DOHH2 (cell line): Measurements from ENCODE around the gene PPP1R7.

Experiments used
- H3F3A ChIP-seq: fragments of 200-600 bp; sonication (generic), shearing (Covaris generic); 2 replicates; pipeline ENCODE4 v1.6.0; 2016; ENCODE audit warnings: antibody characterized with exemption, mild to moderate bottlenecking; ENCODE audit not compliant: control insufficient read depth, insufficient read depth
- H3K27ac ChIP-seq: fragments of 200-600 bp; sonication (generic); 2 replicates; pipeline ENCODE4 v1.5.1; 2014; ENCODE audit warnings: low read depth, mild to moderate bottlenecking, low read length, moderate library complexity
- H3K27me3 ChIP-seq: fragments of 200-600 bp; sonication (generic); 2 replicates; pipeline ENCODE4 v1.6.1; 2014; ENCODE audit warnings: mild to moderate bottlenecking, low read length, mixed read lengths; ENCODE audit not compliant: control insufficient read depth
- H3K36me3 ChIP-seq: fragments of 200-600 bp; sonication (generic); 2 replicates; pipeline ENCODE4 v1.6.1; 2014; ENCODE audit warnings: mild to moderate bottlenecking, low read length, moderate library complexity, mixed read lengths; ENCODE audit not compliant: control insufficient read depth
- H3K4me1 ChIP-seq: fragments of 200-600 bp; sonication (generic); 2 replicates; pipeline ENCODE4 v1.6.1; 2014; ENCODE audit warnings: mild to moderate bottlenecking, low read length, mixed read lengths; ENCODE audit not compliant: control insufficient read depth
- H3K4me2 ChIP-seq: fragments of 200-600 bp; sonication (generic); 2 replicates; pipeline ENCODE4 v1.6.0; 2014; ENCODE audit warnings: mild to moderate bottlenecking, low read length, moderate library complexity
- H3K4me3 ChIP-seq: fragments of 200-600 bp; sonication (generic); 2 replicates; pipeline ENCODE4 v1.5.1; 2014; ENCODE audit warnings: mild to moderate bottlenecking, low read length, mixed read lengths
- H3K79me2 ChIP-seq: fragments of 200-600 bp; sonication (generic); 2 replicates; pipeline ENCODE4 v1.6.1; 2014; ENCODE audit warnings: mild to moderate bottlenecking, low read length, mixed read lengths; ENCODE audit not compliant: control insufficient read depth
- H3K9me2 ChIP-seq: fragments of 200-600 bp; sonication (generic); replicated peaks from 2 replicates; pipeline ENCODE4 v1.6.1; 2014; ENCODE audit warnings: mild to moderate bottlenecking, low read length, mixed read lengths; ENCODE audit not compliant: control insufficient read depth
- H3K9me3 ChIP-seq: fragments of 200-600 bp; sonication (generic); 2 replicates; pipeline ENCODE4 v1.6.1; 2014; ENCODE audit warnings: antibody characterized with exemption, low read length, mixed read lengths; ENCODE audit not compliant: control insufficient read depth, insufficient read depth
- H4K20me1 ChIP-seq: fragments of 200-600 bp; sonication (generic); 2 replicates; pipeline ENCODE4 v1.6.0; 2014; ENCODE audit warnings: low read depth, mild to moderate bottlenecking, antibody characterized with exemption, low read length, moderate library complexity; ENCODE audit not compliant: control insufficient read depth, insufficient read depth
- CTCF ChIP-seq: fragments of 200-600 bp; sonication (generic); IDR thresholded peaks from one replicate; pipeline ENCODE4 v1.5.1; 2014; ENCODE audit warnings: antibody characterized with exemption, mild to moderate bottlenecking, low read depth, low read length; ENCODE audit not compliant: poor library complexity, severe bottlenecking
- EZH2phosphoT487 ChIP-seq: fragments of 200-600 bp; sonication (generic); IDR thresholded peaks from 2 replicates; pipeline ENCODE4 v1.6.1; 2017; ENCODE audit warnings: borderline replicate concordance, mild to moderate bottlenecking, antibody characterized with exemption, low read length, moderate library complexity, mixed read lengths

The PPP1R7 gene

GRCh38 chr2:241118737-241119505, 31.3 kb upstream of the PPP1R7 start:
- TF ChIP-seq CTCF = no peak
- TF ChIP-seq EZH2phosphoT487 = no peak
- no peaks in the 10 kb centered on the region for H3K9me2 ChIP-seq
- no peak overlapping the region for H3K4me2 ChIP-seq
- peaks cover 8% of the 10 kb centered on the region; the same call in 1 of the 2 replicates for H3F3A ChIP-seq
- H3K9me3 ChIP-seq = peaks cover 4% of the 10 kb centered on the region; the same call in 1 of the 2 replicates
- H3K4me1 ChIP-seq = no peaks in the 10 kb centered on the region
- no peak overlapping the region for H3K27ac ChIP-seq
- no peak overlapping the region for H3K4me3 ChIP-seq
- H3K79me2 ChIP-seq = no peaks in the 10 kb centered on the region
- H3K36me3 ChIP-seq = peaks cover 51% of the 10 kb centered on the region
- no peaks in the 10 kb centered on the region for H3K27me3 ChIP-seq
- no peaks in the 10 kb centered on the region for H4K20me1 ChIP-seq

- Histone ChIP-seq H4K20me1 (no peaks in the 10 kb centered on the region), H3K9me2 (no peaks in the 10 kb centered on the region), H3K4me1 (no peaks in the 10 kb centered on the region), H3K79me2 (no peaks in the 10 kb centered on the region), H3F3A (peaks cover 8% of the 10 kb centered on the region; the same call in 1 of the 2 replicates), H3K27ac (no peak overlapping the region), H3K9me3 (peaks cover 4% of the 10 kb centered on the region; the same call in 1 of the 2 replicates), H3K4me3 (no peak overlapping the region), H3K36me3 (peaks cover 38% of the 10 kb centered on the region), H3K4me2 (no peak overlapping the region), H3K27me3 (no peaks in the 10 kb centered on the region)
- no peak for TF ChIP-seq EZH2phosphoT487
- no peak for TF ChIP-seq CTCF
Observed at GRCh38 chr2:241120440-241120839, 29.8 kb upstream of the PPP1R7 start.

- Histone ChIP-seq H3K9me3 (peaks cover 4% of the 10 kb centered on the region; the same call in 1 of the 2 replicates), H3K4me3 (no peak overlapping the region), H3K79me2 (no peaks in the 10 kb centered on the region), H3K9me2 (no peaks in the 10 kb centered on the region), H3K27ac (no peak overlapping the region), H3K27me3 (no peaks in the 10 kb centered on the region), H3F3A (peaks cover 8% of the 10 kb centered on the region; the same call in 1 of the 2 replicates), H3K4me1 (no peaks in the 10 kb centered on the region), H3K4me2 (no peak overlapping the region), H3K36me3 (peaks cover 41% of the 10 kb centered on the region), H4K20me1 (no peaks in the 10 kb centered on the region)
- TF ChIP-seq EZH2phosphoT487 (no peak), CTCF (no peak)
Observed at GRCh38 chr2:241121008-241121407, 29.3 kb upstream of the PPP1R7 start.
